GM21576 (cell line): ENCODE measurements around the gene MAPKAP1.

Experiments
- ATAC-seq: cut with Tn5 transposase; IDR thresholded peaks from one replicate; pipeline ENCODE4 v1.9.1; 2021; ENCODE audit warnings: mild to moderate bottlenecking, moderate library complexity; ENCODE audit not compliant: unreplicated experiment

Gene MAPKAP1

GRCh38 chr9:125492719-125493118, 214.3 kb downstream of the MAPKAP1 start:
- no peak for ATAC-seq

GRCh38 chr9:125487842-125488241, 219.2 kb downstream of the MAPKAP1 start:
- ATAC-seq, result no peak

GRCh38 chr9:125486576-125486975, 220.4 kb downstream of the MAPKAP1 start:
- no peak for ATAC-seq

GRCh38 chr9:125486152-125486508, 220.9 kb downstream of the MAPKAP1 start:
- no peak for ATAC-seq

- ATAC-seq, result no peak
Observed at GRCh38 chr9:125485471-125486151, 221.4 kb downstream of the MAPKAP1 start.

GRCh38 chr9:125484350-125485282, 222.4 kb downstream of the MAPKAP1 start:
- no peak for ATAC-seq

- no peak for ATAC-seq
Observed at GRCh38 chr9:125483697-125484096, 223.3 kb downstream of the MAPKAP1 start.

GRCh38 chr9:125479846-125480615, 227.0 kb downstream of the MAPKAP1 start:
- ATAC-seq, result no peak

- no peak for ATAC-seq
Observed at GRCh38 chr9:125477089-125477544, 229.9 kb downstream of the MAPKAP1 start.

- ATAC-seq, result no peak
Observed at GRCh38 chr9:125476645-125477044, 230.4 kb downstream of the MAPKAP1 start.

- ATAC-seq, result no peak
Observed at GRCh38 chr9:125475385-125475784, 231.6 kb downstream of the MAPKAP1 start.

GRCh38 chr9:125472926-125473701, 233.9 kb downstream of the MAPKAP1 start:
- no peak for ATAC-seq

- ATAC-seq, result no peak
Observed at GRCh38 chr9:125472562-125472925, 234.5 kb downstream of the MAPKAP1 start.

- no peak for ATAC-seq
Observed at GRCh38 chr9:125470767-125471580, 236.0 kb downstream of the MAPKAP1 start.

GRCh38 chr9:125470189-125470588, 236.8 kb downstream of the MAPKAP1 start:
- ATAC-seq, result no peak

- ATAC-seq, result no peak
Observed at GRCh38 chr9:125468646-125469045, 238.4 kb downstream of the MAPKAP1 start.

GRCh38 chr9:125467116-125467740, 239.8 kb downstream of the MAPKAP1 start:
- ATAC-seq, result no peak

GRCh38 chr9:125466411-125466810, 240.6 kb downstream of the MAPKAP1 start:
- no peak for ATAC-seq
